Amygdala (tissue), 56 donors: ENCODE measurements around the gene ROR2.
A peak's percentile ranks its signal among the peaks of the same experiment; 100 is the strongest.
"Not testable (repeated sequence)": the region's sequence is repeated elsewhere in the genome, so short reads cannot be mapped to it uniquely, and the experiment has no call there.

Source experiments
- DNase-seq, 56 donors: peaks; one replicate each; lab custom pipeline; 2025; lab: John Stamatoyannopoulos, UW

The ROR2 gene

DNA sequence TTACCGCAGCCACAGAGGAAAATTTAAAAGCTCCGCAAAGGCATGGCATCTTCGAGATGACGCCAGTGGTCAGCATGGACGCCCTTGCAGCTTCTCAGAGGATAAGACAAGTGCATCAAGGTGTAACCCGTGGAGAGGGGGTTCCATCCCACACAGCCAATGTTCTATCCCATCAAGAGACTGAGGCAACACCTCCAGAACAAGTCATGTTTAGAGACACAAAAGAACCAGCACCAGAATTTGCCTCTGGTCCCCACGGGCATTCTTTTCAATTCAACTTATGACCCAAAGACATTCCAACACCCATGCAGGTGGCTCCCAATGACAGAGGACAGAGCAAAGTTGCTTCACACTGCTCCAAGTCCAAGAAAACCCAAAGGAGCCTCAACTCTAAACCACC, 20.7 kb downstream of the ROR2 start:
- no peak for DNase-seq

GRCh38 chr9:91927922-91928510, 22.0 kb downstream of the ROR2 start:
- no peak for DNase-seq

DNA sequence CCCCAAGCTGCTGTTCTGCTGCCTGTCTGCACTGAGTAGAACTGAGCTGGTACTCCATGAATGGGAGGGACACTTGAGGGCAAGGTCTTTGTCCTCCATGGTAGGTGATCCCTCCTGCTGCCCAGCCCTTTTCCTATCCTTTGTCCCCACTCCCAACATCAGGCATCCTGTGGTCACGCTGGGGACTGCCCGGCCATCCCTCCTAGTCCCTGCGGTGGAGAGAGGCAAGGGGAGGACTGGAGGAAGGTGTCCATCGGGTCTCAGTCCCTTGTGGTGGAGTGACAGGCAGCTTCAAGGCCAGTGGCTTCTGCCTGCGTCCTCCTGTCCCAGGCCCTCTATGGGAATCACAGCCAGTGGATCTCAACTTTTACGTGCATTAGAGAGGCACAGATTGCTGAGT, 25.9 kb downstream of the ROR2 start:
- no peak for DNase-seq

DNA sequence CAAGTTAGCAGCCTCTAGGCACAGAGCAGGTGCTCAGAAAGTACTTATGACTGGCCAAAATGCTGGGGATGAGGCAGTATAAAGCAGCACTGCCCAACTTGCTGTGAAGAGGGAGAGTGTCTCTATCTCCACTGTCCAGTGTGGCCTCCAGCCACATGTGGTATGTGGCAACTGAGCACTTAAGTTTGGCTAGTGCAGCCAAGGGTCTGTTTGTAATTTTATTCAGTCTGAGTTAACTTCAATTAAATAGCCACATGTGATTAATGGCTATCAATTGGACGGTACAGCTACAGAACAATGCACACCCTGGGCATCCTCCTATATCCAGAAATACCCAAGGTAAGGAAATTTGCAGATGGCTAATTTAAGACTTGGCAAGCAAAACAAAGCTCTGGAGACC, 26.9 kb downstream of the ROR2 start:
- no peak for DNase-seq

DNA sequence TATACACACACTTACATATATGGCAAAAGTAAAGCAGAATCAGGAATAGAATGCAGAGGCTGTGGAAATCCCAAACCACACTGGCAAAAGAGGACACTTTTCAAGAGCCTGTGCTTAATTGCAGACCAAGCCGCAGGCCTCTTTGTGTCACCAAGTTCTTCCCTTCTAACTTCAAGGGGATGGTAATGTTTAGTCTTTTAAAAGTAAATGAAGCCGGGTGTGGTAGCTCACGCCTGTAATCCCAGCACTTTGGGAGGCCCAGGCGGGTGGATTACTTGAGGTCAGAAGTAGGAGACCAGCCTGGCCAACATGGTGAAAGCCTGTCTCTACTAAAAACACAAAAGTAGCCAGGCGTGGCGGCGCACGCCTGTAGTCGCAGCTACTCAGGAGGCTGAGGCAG, 28.7 kb downstream of the ROR2 start:
- no peak for DNase-seq

- no peak for DNase-seq
These were observed 29.2 kb downstream of the ROR2 start for GRCh38 chr9:91920630-91921350.

- no peak for DNase-seq
These were observed 30.4 kb downstream of the ROR2 start for GRCh38 chr9:91919621-91920020.

GRCh38 chr9:91917436-91917835, 32.6 kb downstream of the ROR2 start:
- no peak for DNase-seq

DNA sequence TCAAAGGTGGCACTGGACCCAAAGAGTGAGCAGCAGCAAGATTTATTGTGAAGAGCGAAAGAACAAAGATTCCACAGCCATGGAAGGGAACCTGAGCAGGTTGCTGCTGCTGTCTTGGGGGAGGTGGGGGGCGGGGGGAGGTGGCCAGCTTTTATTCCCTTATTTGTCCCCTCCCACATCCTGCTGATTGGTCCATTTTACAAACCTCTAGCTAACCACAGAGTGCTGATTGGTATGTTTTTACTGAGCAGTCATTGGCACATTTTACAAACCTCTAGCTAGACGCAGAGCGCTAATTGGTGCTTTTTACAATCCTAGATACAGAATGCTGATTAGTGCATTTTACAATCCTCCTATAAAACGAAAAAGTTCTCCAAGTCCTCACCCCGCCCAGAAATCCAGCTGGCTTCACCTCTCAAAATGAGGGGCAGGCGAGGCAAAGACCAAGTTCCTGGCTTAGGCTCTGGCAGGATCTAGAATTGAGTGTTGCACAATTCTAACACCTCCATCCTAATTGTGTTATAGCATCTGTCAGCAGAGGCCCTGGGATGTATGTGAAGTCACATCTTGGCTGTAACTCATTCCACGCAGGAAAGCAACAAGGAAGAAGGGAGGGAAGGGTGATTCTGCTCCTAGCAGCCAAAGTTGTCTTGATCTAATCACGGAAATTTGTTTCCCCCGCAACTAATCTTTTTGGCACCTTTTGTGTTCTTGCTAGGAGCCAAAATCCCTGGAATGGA, 34.3 kb downstream of the ROR2 start:
- no peak for DNase-seq

- no peak for DNase-seq
These were observed 35.1 kb downstream of the ROR2 start for GRCh38 chr9:91914937-91915336.

DNA sequence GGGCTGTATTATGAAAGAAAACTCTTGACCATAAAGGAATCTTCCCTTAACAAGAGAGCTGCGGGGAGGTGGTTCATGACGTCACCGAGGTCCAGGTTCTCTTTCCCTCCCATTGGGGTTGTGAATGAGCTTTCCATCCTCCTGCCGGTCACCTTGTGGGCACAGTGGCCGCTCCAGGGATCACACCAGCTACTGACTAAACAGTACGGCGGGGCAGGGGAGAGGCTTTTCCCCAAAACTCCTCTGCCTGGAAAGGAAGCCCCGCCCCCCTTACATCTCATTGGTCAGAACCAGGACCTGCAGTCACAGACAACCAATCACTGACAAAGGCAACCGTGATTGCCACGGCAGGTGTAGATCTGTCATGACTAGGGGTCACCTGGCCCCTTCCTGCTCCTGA, 35.6 kb downstream of the ROR2 start:
- no peak for DNase-seq

GRCh38 chr9:91913986-91914385, 36.0 kb downstream of the ROR2 start:
- DNase-seq = no peak

GRCh38 chr9:91913096-91913495, 36.9 kb downstream of the ROR2 start:
- no peak for DNase-seq

DNA sequence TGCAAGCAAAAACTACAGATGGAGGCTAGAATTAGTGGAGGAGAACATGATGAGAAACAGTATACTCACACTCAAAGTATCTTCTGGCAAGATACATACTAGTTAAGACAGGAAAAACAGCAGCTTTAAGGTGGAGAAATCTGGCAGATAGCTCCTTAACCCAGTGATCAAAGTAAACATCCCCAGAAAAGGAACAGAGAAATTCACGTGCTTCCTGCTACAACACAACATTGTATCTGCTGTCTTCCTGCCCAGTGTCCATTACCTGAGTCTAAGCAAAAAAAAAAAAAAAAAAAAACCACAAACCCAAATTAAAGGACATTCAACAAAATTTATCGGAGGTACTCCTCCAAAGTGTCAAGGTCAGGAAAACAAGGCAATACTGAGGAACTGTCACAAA, 38.4 kb downstream of the ROR2 start:
- no peak for DNase-seq

DNA sequence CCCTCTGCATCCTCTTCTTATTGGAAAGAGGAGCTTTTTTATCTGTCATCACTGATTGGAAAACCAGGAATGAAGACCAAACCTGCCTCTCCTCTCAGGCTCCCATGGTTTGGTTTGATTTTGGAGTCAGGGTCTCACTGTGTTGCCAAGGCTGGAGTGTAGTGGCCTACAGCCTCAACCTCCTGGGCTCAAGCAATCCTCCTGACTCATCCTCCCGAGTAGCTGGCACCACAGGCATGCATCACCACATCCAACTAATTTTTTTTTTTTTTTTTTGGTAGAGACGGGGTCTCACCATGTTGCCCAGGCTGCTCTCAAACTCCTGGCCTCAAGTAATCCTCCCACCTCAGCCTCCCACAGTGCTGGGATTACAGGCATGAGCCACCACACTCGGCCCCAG, 40.8 kb downstream of the ROR2 start:
- not testable (repeated sequence) for DNase-seq

- no peak for DNase-seq
These were observed 41.3 kb downstream of the ROR2 start for GRCh38 chr9:91908746-91909145.

DNA sequence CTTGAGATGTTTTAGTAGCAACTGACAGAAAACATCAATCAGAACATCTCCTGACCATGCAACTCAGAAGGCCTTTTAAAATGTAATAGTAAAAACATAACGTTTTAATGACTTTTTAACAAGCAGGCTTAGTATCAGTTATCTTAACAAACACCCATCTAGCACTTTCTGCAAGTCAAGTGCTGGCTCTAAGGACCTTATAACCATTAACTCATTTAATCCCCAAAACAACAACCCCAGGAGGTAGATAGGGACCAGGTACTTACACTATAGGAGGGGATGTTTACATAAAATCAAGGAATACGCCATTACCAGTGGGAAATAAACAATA, 41.8 kb downstream of the ROR2 start:
- no peak for DNase-seq

DNA sequence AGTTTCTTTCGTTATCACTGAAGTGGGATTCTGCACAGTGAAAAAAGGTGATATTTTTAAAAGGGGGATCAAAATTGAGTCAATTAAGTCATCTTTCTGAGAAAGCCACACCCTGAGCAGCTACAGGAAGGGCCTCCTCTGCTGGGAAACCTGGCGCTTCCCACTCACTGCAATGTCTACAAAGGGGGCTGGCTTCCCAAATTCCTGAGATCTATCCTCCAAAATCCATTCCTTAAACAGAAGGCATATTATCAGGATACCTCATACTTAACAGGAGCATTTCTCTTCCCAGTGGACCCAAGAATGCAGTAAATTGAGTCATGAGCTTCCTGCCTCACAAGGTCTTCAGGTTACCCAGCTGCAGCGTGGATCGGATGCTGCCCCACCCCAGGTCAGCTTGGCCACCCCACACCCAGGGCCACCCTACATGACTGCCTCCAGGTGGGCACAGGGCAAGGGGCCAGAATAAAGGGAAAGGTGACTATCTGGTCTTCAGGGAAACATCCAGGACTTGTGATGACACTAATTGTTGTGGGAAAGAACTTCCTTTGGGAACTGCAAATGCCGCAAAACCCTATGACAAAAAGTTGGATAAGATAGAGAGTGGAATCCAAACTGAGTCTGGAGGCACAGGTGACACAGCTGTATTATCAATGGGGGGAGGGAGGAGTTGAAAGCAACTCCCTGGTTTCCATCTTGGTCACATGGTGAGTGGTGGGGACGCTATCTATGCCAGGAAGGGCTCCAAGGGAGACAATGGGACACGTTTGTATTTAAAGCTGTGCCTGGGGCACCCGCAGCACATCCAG, 42.3 kb downstream of the ROR2 start:
- DNase-seq = no peak

- DNase-seq = peak in 6 of 56 donors; percentile 7 to 25 (median 19)
These were observed 44.0 kb downstream of the ROR2 start for GRCh38 chr9:91905991-91906469.

GRCh38 chr9:91905237-91905650, 44.8 kb downstream of the ROR2 start:
- no peak for DNase-seq
